GM18858 (cell line): ENCODE data around the gene LDB2.

ENCODE experiments used
- ATAC-seq: cut with Tn5 transposase; IDR thresholded peaks from one replicate; pipeline ENCODE4 v1.9.1; 2021; ENCODE audit not compliant: unreplicated experiment

Gene LDB2

GRCh38 chr4:16513876-16514275 lies 384.6 kb downstream of the LDB2 start:
- ATAC-seq, result no peak

- no peak for ATAC-seq
Measured at GRCh38 chr4:16508968-16509367, 389.5 kb downstream of the LDB2 start.

- no peak for ATAC-seq
Measured at GRCh38 chr4:16505726-16506125, 392.7 kb downstream of the LDB2 start.

GRCh38 chr4:16505267-16505666 lies 393.2 kb downstream of the LDB2 start:
- ATAC-seq, result no peak

GRCh38 chr4:16503421-16504100 lies 394.9 kb downstream of the LDB2 start:
- no peak for ATAC-seq

GRCh38 chr4:16498978-16499377 lies 399.5 kb downstream of the LDB2 start:
- no peak for ATAC-seq

GRCh38 chr4:16496501-16496900 lies 401.9 kb downstream of the LDB2 start:
- ATAC-seq, result no peak

- no peak for ATAC-seq
Measured at GRCh38 chr4:16492872-16493271, 405.6 kb downstream of the LDB2 start.

- no peak for ATAC-seq
Measured at GRCh38 chr4:16489226-16489625, 409.2 kb downstream of the LDB2 start.

GRCh38 chr4:16488084-16488483 lies 410.4 kb downstream of the LDB2 start:
- ATAC-seq, result no peak

GRCh38 chr4:16484711-16485110 lies 413.7 kb downstream of the LDB2 start:
- no peak for ATAC-seq

GRCh38 chr4:16483540-16483939 lies 414.9 kb downstream of the LDB2 start:
- no peak for ATAC-seq

- no peak for ATAC-seq
Measured at GRCh38 chr4:16480011-16480410, 418.4 kb downstream of the LDB2 start.

- ATAC-seq, result no peak
Measured at GRCh38 chr4:16472537-16472936, 425.9 kb downstream of the LDB2 start.

- ATAC-seq, result no peak
Measured at GRCh38 chr4:16467061-16467460, 431.4 kb downstream of the LDB2 start.

- no peak for ATAC-seq
Measured at GRCh38 chr4:16466581-16466980, 431.9 kb downstream of the LDB2 start.

GRCh38 chr4:16464651-16465050 lies 433.8 kb downstream of the LDB2 start:
- ATAC-seq, result no peak

- no peak for ATAC-seq
Measured at GRCh38 chr4:16462656-16463055, 435.8 kb downstream of the LDB2 start.

- no peak for ATAC-seq
Measured at GRCh38 chr4:16461362-16461761, 437.1 kb downstream of the LDB2 start.

GRCh38 chr4:16457944-16458343 lies 440.5 kb downstream of the LDB2 start:
- no peak for ATAC-seq
